Epithelial cell of esophagus (primary cell): ENCODE results near the gene RXFP2.

ENCODE experiments used
- DNase-seq: peaks from one replicate; pipeline ENCODE4 v3.0.0; 2010; ENCODE audit warnings: low read depth
- H3K4me3 ChIP-seq: 2 replicates; pipeline ENCODE4 v1.5.1; 2011; ENCODE audit warnings: mild to moderate bottlenecking, low read length, control low read depth
- TF ChIP-seq, protein P1 (sequence below): IDR thresholded peaks from 2 replicates; pipeline ENCODE4 v1.5.1; 2011; ENCODE audit warnings: low read depth, mild to moderate bottlenecking, low read length, control low read depth, inconsistent platforms; ENCODE audit not compliant: insufficient read depth; ENCODE audit errors: missing control alignments

The RXFP2 gene

DNA sequence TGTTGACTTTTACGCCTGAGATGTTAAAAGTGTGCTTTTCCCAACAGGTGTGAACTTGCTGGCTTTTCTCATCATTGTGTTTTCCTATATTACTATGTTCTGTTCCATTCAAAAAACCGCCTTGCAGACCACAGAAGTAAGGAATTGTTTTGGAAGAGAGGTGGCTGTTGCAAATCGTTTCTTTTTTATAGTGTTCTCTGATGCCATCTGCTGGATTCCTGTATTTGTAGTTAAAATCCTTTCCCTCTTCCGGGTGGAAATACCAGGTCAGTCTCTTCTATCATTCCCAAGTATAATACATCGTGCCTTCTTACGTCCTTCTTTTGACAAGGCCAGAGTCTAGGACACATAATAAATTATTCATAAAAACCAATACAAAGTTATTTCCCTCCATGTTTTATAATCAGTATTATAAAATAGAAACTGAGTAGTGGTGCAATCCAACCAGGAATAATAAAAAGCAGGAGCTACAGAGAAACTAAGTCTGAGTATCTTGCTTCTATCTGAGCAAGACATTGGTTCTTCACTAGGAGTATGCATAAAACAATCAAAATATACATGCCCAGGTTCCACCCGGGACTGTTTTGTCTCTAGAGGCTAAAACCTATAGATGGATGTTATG is 57.9 kb downstream of the RXFP2 start:
- no peak overlapping the region for H3K4me3 ChIP-seq
- TF ChIP-seq, protein P1, sequence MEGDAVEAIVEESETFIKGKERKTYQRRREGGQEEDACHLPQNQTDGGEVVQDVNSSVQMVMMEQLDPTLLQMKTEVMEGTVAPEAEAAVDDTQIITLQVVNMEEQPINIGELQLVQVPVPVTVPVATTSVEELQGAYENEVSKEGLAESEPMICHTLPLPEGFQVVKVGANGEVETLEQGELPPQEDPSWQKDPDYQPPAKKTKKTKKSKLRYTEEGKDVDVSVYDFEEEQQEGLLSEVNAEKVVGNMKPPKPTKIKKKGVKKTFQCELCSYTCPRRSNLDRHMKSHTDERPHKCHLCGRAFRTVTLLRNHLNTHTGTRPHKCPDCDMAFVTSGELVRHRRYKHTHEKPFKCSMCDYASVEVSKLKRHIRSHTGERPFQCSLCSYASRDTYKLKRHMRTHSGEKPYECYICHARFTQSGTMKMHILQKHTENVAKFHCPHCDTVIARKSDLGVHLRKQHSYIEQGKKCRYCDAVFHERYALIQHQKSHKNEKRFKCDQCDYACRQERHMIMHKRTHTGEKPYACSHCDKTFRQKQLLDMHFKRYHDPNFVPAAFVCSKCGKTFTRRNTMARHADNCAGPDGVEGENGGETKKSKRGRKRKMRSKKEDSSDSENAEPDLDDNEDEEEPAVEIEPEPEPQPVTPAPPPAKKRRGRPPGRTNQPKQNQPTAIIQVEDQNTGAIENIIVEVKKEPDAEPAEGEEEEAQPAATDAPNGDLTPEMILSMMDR = peak; percentile 34
- peak; percentile 30 for DNase-seq

DNA sequence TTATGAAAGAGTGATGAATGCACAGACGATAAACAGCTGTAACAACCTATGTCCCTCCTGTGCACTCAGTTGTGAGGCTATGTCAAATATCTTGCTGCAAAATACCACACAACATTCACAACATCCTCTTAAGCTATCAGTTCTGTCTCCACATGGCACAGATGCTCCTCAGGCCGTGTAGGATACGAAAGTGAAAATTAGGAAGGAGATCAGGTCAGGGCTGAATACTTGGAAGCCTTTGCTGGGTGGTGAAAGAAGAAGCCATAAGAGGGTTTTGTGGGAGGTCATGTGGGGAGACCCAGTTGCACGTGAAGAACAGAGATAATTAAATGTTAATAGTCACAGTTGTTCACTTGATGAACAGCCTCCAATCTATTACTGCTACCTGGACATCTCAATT is 58.9 kb downstream of the RXFP2 start:
- DNase-seq = no peak
- no peak overlapping the region for H3K4me3 ChIP-seq
- TF ChIP-seq, protein P1 = no peak

DNA sequence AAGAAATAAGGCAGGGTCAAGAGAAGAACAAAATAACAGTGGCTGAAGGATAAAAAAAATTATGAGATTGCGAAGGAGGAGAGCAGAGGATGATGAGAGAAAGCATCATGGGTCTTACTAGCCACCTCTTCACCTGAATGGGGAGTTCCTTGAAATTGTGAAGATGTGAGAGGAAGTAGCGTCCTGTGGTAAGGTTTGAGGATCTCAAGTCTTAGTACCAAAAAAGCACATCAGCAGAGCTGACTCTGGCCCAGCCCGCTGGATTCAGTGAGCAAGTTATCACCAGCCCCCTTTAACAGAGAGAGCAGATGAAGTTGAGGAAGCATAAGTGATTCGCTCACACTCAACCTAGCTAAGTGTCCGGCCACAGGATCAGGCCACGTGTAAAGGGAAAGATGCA is 61.8 kb downstream of the RXFP2 start:
- DNase-seq = no peak
- TF ChIP-seq, protein P1 = no peak

DNA sequence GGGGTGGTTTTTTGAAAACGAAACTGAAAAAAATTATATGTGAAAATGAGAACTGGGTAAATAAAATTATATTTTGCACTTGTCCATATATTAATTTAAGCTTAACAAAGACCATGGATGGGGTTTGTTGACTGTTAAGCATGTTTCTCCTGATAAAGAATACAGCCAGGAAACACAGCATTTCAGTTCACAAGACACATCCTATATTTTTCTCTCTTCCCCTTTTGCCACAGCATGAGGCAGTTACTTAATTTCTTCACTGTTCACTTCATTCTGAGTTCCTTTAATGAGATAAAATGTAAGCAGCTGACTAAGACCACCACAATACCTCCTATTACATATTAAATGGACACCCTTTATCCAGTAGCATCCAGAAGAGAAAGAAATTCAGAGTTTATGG is 64.0 kb downstream of the RXFP2 start:
- DNase-seq = no peak
- H3K4me3 ChIP-seq = no peak overlapping the region
- TF ChIP-seq, protein P1 = no peak

More for the DNA sequence above, 61.8 kb downstream of the RXFP2 start:
- no peak overlapping the region for H3K4me3 ChIP-seq

DNA sequence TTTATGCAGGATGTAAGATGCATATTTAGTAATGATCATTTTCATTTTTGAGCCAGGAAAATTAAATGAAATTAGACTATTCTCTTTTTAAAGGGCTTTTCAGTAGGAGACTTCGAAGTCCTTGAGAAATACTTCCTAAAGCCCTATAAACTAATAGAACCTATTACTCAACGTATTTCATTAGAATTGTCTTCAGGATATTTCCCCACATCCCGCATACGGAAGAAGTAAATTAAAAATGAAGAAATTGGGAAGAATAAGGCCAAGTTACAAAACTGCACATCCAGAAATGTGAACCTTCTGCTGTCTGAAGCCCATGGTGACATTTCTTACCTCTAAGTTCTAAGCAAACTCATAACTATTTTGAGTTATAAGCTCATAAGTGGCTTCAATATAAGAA is 66.5 kb downstream of the RXFP2 start:
- no peak overlapping the region for H3K4me3 ChIP-seq
- DNase-seq = no peak
- TF ChIP-seq, protein P1 = no peak

DNA sequence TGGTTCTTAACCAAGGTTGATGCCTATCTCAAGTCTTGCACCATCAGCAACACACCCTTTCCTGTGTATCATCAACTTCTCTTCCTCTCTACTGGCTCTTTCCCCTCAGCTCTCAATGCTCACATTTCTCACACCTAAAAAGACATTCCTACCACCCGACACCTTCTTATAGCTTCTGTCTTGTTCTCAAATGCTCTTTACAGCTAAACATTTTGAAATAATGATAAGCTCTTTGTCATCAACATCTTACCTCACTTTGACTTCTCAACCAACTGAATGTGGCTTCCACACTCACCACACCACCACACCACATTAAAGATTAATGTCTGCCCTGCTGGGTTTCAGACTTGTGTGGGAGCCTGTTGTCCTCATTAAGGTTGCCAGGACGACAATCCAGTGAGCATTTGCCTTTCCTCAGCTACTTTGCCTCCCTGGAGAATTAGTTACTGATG is 67.8 kb downstream of the RXFP2 start:
- peak; percentile 24 for DNase-seq
- TF ChIP-seq, protein P1 = no peak
- no peak overlapping the region for H3K4me3 ChIP-seq

DNA sequence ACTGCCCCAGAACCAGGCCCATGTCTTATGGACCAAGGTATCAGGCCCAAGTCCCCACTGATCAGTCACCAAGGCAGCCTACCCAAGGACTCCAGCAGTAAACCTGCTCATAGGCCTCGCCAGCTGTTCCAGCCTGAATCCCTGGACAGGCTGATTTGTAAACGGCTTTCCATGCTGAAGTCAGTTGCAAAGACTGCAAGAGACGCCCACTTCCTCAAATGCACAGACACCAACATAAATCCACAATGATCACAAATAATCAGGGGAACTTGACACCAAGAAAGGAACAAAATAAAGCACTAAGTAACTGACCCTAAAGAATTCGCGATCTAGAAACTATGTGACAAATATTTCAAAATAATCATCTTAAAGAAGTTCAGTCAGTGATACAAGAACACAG is 75.2 kb downstream of the RXFP2 start:
- H3K4me3 ChIP-seq = no peak overlapping the region
- TF ChIP-seq, protein P1 = no peak
- DNase-seq = no peak
